OCI-LY7 (cell line): ENCODE measurements around the gene EIF2S2.

ENCODE experiments used
- CTCF ChIP-seq: fragments of 200-600 bp; sonication (generic); conservative IDR thresholded peaks from 2 replicates; pipeline ENCODE4 v1.5.1; 2014; ENCODE audit warnings: mild to moderate bottlenecking, antibody characterized with exemption, low read length, moderate library complexity, mixed read lengths
- EZH2phosphoT487 ChIP-seq: fragments of 200-600 bp; sonication (generic); IDR thresholded peaks from 2 replicates; pipeline ENCODE4 v1.6.1; 2018; ENCODE audit warnings: low read depth, borderline replicate concordance, mild to moderate bottlenecking, mixed run types, antibody characterized with exemption, low read length, moderate library complexity, mixed read lengths

DNA sequence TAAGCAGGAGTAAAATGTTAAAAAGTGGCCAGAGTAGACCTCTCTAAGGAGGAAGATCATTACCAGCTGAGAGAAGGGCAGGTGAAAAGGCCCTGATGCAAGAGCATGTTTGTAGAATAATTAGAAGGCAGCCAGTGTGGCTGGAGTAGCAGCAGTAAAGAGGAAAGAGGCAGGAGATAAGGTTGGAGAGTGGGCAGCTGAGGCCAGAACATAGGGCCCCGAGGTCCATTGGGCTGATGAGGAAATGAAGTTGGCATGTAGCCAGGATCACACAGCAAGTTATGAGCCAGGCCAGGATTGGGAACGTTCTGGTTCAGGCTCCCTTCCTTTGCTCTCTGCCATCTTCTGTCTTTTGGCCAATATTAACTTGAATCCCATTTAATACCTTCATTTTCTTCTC is 66.7 kb downstream of the EIF2S2 start:
- TF ChIP-seq CTCF (no peak), EZH2phosphoT487 (no peak)
